SU-DHL-6 (cell line): Measurements from ENCODE around the gene RPS6KA6.
"Not testable (repeated sequence)": the region's sequence is repeated elsewhere in the genome, so short reads cannot be mapped to it uniquely, and the experiment has no call there.

ENCODE experiments used
- H2AFZ ChIP-seq: fragments of 200-600 bp; sonication (generic); 2 replicates; pipeline ENCODE4 v1.6.1; 2014; ENCODE audit warnings: low read depth, mild to moderate bottlenecking, moderate library complexity, mixed read lengths, antibody characterized with exemption, low read length; ENCODE audit not compliant: severe bottlenecking
- H3F3A ChIP-seq: fragments of 200-600 bp; shearing (Covaris generic); 2 replicates; pipeline ENCODE4 v1.6.0; 2016; ENCODE audit warnings: antibody characterized with exemption, mild to moderate bottlenecking; ENCODE audit not compliant: insufficient read depth
- H3K27ac ChIP-seq: fragments of 200-600 bp; sonication (generic); 2 replicates; pipeline ENCODE4 v1.5.1; 2016; ENCODE audit warnings: low read depth, mild to moderate bottlenecking, low read length, moderate library complexity, mixed read lengths
- H3K27me3 ChIP-seq: fragments of 200-600 bp; sonication (generic), shearing (Covaris generic); 2 replicates; pipeline ENCODE4 v1.6.0; 2014; ENCODE audit warnings: mild to moderate bottlenecking, low read length
- H3K36me3 ChIP-seq: fragments of 200-600 bp; sonication (generic); 2 replicates; pipeline ENCODE4 v1.6.1; 2014; ENCODE audit warnings: mild to moderate bottlenecking, low read length, mixed read lengths
- H3K4me2 ChIP-seq: fragments of 300-600, 200-600 bp; shearing (Covaris generic), sonication (generic); 2 replicates; pipeline ENCODE4 v1.6.0; 2014; ENCODE audit warnings: low read length, low read depth, mild to moderate bottlenecking; ENCODE audit not compliant: poor library complexity, severe bottlenecking
- H3K4me3 ChIP-seq: fragments of 200-600 bp; sonication (generic); 2 replicates; pipeline ENCODE4 v1.5.1; 2014; ENCODE audit warnings: antibody characterized with exemption, low read length, mild to moderate bottlenecking, mixed read lengths; ENCODE audit not compliant: insufficient read depth, poor library complexity, severe bottlenecking
- H3K79me2 ChIP-seq: fragments of 200-600 bp; sonication (generic); 2 replicates; pipeline ENCODE4 v1.6.1; 2014; ENCODE audit warnings: mild to moderate bottlenecking, low read length, moderate library complexity; ENCODE audit not compliant: insufficient read depth
- H3K9ac ChIP-seq: fragments of 200-600 bp; sonication (generic); 2 replicates; pipeline ENCODE4 v1.7.0; 2014; ENCODE audit warnings: mild to moderate bottlenecking, low read length
- H3K9me2 ChIP-seq: fragments of 200-600 bp; sonication (generic); replicated peaks from 2 replicates; pipeline ENCODE4 v1.6.1; 2014; ENCODE audit warnings: low read length; ENCODE audit not compliant: insufficient read depth
- H3K9me3 ChIP-seq: fragments of 200-600 bp; sonication (generic); 2 replicates; pipeline ENCODE4 v1.6.1; 2014; ENCODE audit warnings: low read length, mixed read lengths; ENCODE audit not compliant: insufficient read depth
- H4K20me1 ChIP-seq: fragments of 200-600 bp; sonication (generic); 2 replicates; pipeline ENCODE4 v1.6.1; 2014; ENCODE audit warnings: low read depth, mild to moderate bottlenecking, antibody characterized with exemption, low read length, moderate library complexity, mixed read lengths
- CTCF ChIP-seq: fragments of 200-600 bp; sonication (generic); IDR thresholded peaks from one replicate; pipeline ENCODE4 v1.5.1; 2017; ENCODE audit warnings: antibody characterized with exemption, mild to moderate bottlenecking, low read length, moderate library complexity; ENCODE audit not compliant: insufficient read depth, poor library complexity, severe bottlenecking
- EZH2phosphoT487 ChIP-seq: fragments of 200-600 bp; sonication (generic), shearing (Covaris generic); conservative IDR thresholded peaks from 2 replicates; pipeline ENCODE4 v1.6.1; 2018; ENCODE audit warnings: mild to moderate bottlenecking, antibody characterized with exemption, low read length, moderate library complexity, mixed read lengths

The RPS6KA6 gene

GRCh38 chrX:84099120-84099519, 88.9 kb downstream of the RPS6KA6 start:
- H3K27me3 ChIP-seq = no peaks in the 10 kb centered on the region
- no peak overlapping the region for H3K4me3 ChIP-seq
- H3K79me2 ChIP-seq = no peaks in the 10 kb centered on the region
- H3K36me3 ChIP-seq = no peaks in the 10 kb centered on the region
- no peak for TF ChIP-seq CTCF
- TF ChIP-seq EZH2phosphoT487 = no peak
- H3K9me2 ChIP-seq = no peaks in the 10 kb centered on the region
- H3F3A ChIP-seq = no peaks in the 10 kb centered on the region
- no peak overlapping the region for H3K9ac ChIP-seq
- no peak overlapping the region for H2AFZ ChIP-seq
- H3K9me3 ChIP-seq = no peaks in the 10 kb centered on the region
- H3K4me2 ChIP-seq = no peak overlapping the region
- H3K27ac ChIP-seq = no peak overlapping the region
- H4K20me1 ChIP-seq = no peaks in the 10 kb centered on the region

- H3F3A ChIP-seq, H3K27ac ChIP-seq, H4K20me1 ChIP-seq, H3K27me3 ChIP-seq, H3K4me2 ChIP-seq, H3K9me3 ChIP-seq, H3K9me2 ChIP-seq, H3K36me3 ChIP-seq, H3K4me3 ChIP-seq, H3K79me2 ChIP-seq, H2AFZ ChIP-seq, H3K9ac ChIP-seq: not testable (repeated sequence)
Observed at GRCh38 chrX:84079479-84080197, 108.4 kb downstream of the RPS6KA6 start.

GRCh38 chrX:84078991-84079390, 109.0 kb downstream of the RPS6KA6 start:
- H2AFZ ChIP-seq = no peak overlapping the region
- no peaks in the 10 kb centered on the region for H3F3A ChIP-seq
- H3K27me3 ChIP-seq = no peaks in the 10 kb centered on the region
- no peaks in the 10 kb centered on the region for H3K9me3 ChIP-seq
- H3K79me2 ChIP-seq = no peaks in the 10 kb centered on the region
- H3K9ac ChIP-seq = no peak overlapping the region
- no peak overlapping the region for H3K4me2 ChIP-seq
- no peak overlapping the region for H3K4me3 ChIP-seq
- H4K20me1 ChIP-seq = no peaks in the 10 kb centered on the region
- no peak overlapping the region for H3K27ac ChIP-seq
- H3K36me3 ChIP-seq = no peaks in the 10 kb centered on the region
- no peaks in the 10 kb centered on the region for H3K9me2 ChIP-seq
- TF ChIP-seq EZH2phosphoT487 = no peak
- TF ChIP-seq CTCF = no peak

- no peaks in the 10 kb centered on the region for H3F3A ChIP-seq
- H3K79me2 ChIP-seq = no peaks in the 10 kb centered on the region
- no peak for TF ChIP-seq CTCF
- no peak for TF ChIP-seq EZH2phosphoT487
- H3K9me3 ChIP-seq = no peaks in the 10 kb centered on the region
- no peak overlapping the region for H3K9ac ChIP-seq
- no peak overlapping the region for H3K4me2 ChIP-seq
- H3K36me3 ChIP-seq = no peaks in the 10 kb centered on the region
- no peak overlapping the region for H3K4me3 ChIP-seq
- no peaks in the 10 kb centered on the region for H3K9me2 ChIP-seq
- no peaks in the 10 kb centered on the region for H3K27me3 ChIP-seq
- no peaks in the 10 kb centered on the region for H4K20me1 ChIP-seq
- no peak overlapping the region for H3K27ac ChIP-seq
- no peak overlapping the region for H2AFZ ChIP-seq
Observed at GRCh38 chrX:84064814-84065213, 123.2 kb downstream of the RPS6KA6 start.
